HepG2 (cell line): ENCODE results near the gene CEBPZOS. TPM values are rescaled to one million over a fixed set of nuclear protein-coding genes. Genes with fewer than 3 reads are reported as not detected.

Source experiments
- ATAD3A ChIP-seq: sonication (generic); formaldehyde crosslinking; IDR thresholded peaks from 2 replicates; pipeline ENCODE4 v1.4.0; 2020; ENCODE audit warnings: missing genetic modification reagents
- FOXA3 ChIP-seq: IDR thresholded peaks from 2 replicates; pipeline ENCODE4 v1.6.1; 2016; ENCODE audit warnings: missing genetic modification reagents, missing compliant biosample characterization
- FOXK1 ChIP-seq: sonication (generic); formaldehyde crosslinking; IDR thresholded peaks from 2 replicates; pipeline ENCODE4 v1.4.0; 2020; ENCODE audit warnings: low read depth, missing genetic modification reagents, borderline replicate concordance
- IKZF4 ChIP-seq: sonication (generic); formaldehyde crosslinking; IDR thresholded peaks from 2 replicates; pipeline ENCODE4 v1.5.1; 2020; ENCODE audit warnings: borderline replicate concordance, mild to moderate bottlenecking, low read depth, missing genetic modification reagents; ENCODE audit errors: not compliant biosample characterization
- ONECUT2 ChIP-seq: sonication (generic); formaldehyde crosslinking; IDR thresholded peaks from 2 replicates; pipeline ENCODE4 v1.4.0; 2020; ENCODE audit warnings: missing genetic modification reagents
- PAWR ChIP-seq: sonication (generic); formaldehyde crosslinking; IDR thresholded peaks from 2 replicates; pipeline ENCODE4 v1.4.0; 2020; ENCODE audit warnings: missing genetic modification reagents, mild to moderate bottlenecking, borderline replicate concordance
- PCBP1 ChIP-seq: fragments of 200-400 bp; formaldehyde crosslinking; IDR thresholded peaks from 2 replicates; pipeline ENCODE4 v1.6.1; 2017; ENCODE audit warnings: mild to moderate bottlenecking, low read depth, low read length, borderline replicate concordance
- PLRG1 ChIP-seq: fragments of 450-650 bp; conservative IDR thresholded peaks from 2 replicates; pipeline ENCODE4 v1.6.1; 2016
- RARA ChIP-seq: IDR thresholded peaks from 2 replicates; pipeline ENCODE4 v1.6.1; 2016; ENCODE audit warnings: missing genetic modification reagents, missing compliant biosample characterization
- REPIN1 ChIP-seq: sonication (generic); formaldehyde crosslinking; IDR thresholded peaks from 2 replicates; pipeline ENCODE4 v1.8.0; 2022; ENCODE audit warnings: missing genetic modification reagents, low read depth, mild to moderate bottlenecking, borderline replicate concordance
- SP1 ChIP-seq, 2 experiments: fragments of 450-650 bp in 1 of 2; sonication (generic) in 1 of 2; formaldehyde crosslinking in 1 of 2; IDR thresholded peaks; 2 replicates each; pipeline versions ENCODE4 v1.4.0 to v1.6.1; 2016 to 2020; ENCODE audit warnings: missing genetic modification reagents in 1 of 2
- SP5 ChIP-seq: IDR thresholded peaks from 2 replicates; pipeline ENCODE4 v1.6.1; 2016; ENCODE audit warnings: low read depth, borderline replicate concordance
- TBX2 ChIP-seq: sonication (generic); formaldehyde crosslinking; IDR thresholded peaks from 2 replicates; pipeline ENCODE4 v1.5.0; 2020; ENCODE audit warnings: missing genetic modification reagents, mild to moderate bottlenecking, borderline replicate concordance
- TBX3 ChIP-seq: fragments of 450-650 bp; IDR thresholded peaks from 2 replicates; pipeline ENCODE4 v1.6.1; 2017; ENCODE audit warnings: antibody characterized with exemption, mild to moderate bottlenecking, inconsistent platforms, borderline replicate concordance
- ZFP37 ChIP-seq: sonication (generic); formaldehyde crosslinking; IDR thresholded peaks from 2 replicates; pipeline ENCODE4 v1.4.0; 2020; ENCODE audit warnings: missing genetic modification reagents, borderline replicate concordance
- ZKSCAN5 ChIP-seq: sonication (generic); formaldehyde crosslinking; IDR thresholded peaks from 2 replicates; pipeline ENCODE4 v1.5.1; 2020; ENCODE audit warnings: mild to moderate bottlenecking, missing genetic modification reagents
- ZNF333 ChIP-seq: sonication (generic); formaldehyde crosslinking; IDR thresholded peaks from 2 replicates; pipeline ENCODE4 v1.4.0; 2020; ENCODE audit warnings: mild to moderate bottlenecking, missing genetic modification reagents, borderline replicate concordance
- ZNF367 ChIP-seq: sonication (generic); formaldehyde crosslinking; IDR thresholded peaks from 2 replicates; pipeline ENCODE4 v1.4.0; 2020; ENCODE audit warnings: missing genetic modification reagents, borderline replicate concordance
- ZNF720 ChIP-seq: sonication (generic); formaldehyde crosslinking; IDR thresholded peaks from 2 replicates; pipeline ENCODE4 v1.4.0; 2020; ENCODE audit warnings: missing genetic modification reagents
- ZNF746 ChIP-seq: sonication (generic); formaldehyde crosslinking; IDR thresholded peaks from 2 replicates; pipeline ENCODE4 v1.8.0; 2022; ENCODE audit warnings: mild to moderate bottlenecking, missing genetic modification reagents
- polyA plus RNA-seq, 8 experiments: library from polyadenylated mRNA; depleted of rRNA in 3 of 8; stranded (reverse) in 7 of 8; unstranded in 1 of 8; fragments of >200 nt; fragmentation: Illumina TruSeq in 4 of 8; extraction: Trizol in 4 of 8; gene quantifications; 2 replicates each; pipeline versions ENCODE4 v1.2.1 to v1.2.3, GENCODE V29; 2011 to 2016; ENCODE audit warnings: low read depth in 4 of 8, missing spikeins in 1 of 8, mixed read lengths in 1 of 8; ENCODE audit not compliant: insufficient read depth in 1 of 8
- total RNA-seq, 5 experiments: library from RNA; depleted of rRNA; stranded (reverse); fragments of >200 nt; fragmentation: Illumina TruSeq; extraction: Trizol; gene quantifications; 2 replicates each; pipeline ENCODE4 v1.2.3, GENCODE V29; 2016; ENCODE audit warnings: low read depth in 1 of 5
- TF ChIP-seq, protein P1 (sequence below): sonication (generic); formaldehyde crosslinking; IDR thresholded peaks from 2 replicates; pipeline ENCODE4 v1.5.1; 2020; ENCODE audit warnings: mild to moderate bottlenecking, missing genetic modification reagents, moderate library complexity
- TF ChIP-seq, protein P2 (sequence below): sonication (generic); formaldehyde crosslinking; IDR thresholded peaks from 2 replicates; pipeline ENCODE4 v1.8.0; 2022; ENCODE audit warnings: mild to moderate bottlenecking, missing genetic modification reagents
- TF ChIP-seq, protein P3 (sequence below): sonication (generic); formaldehyde crosslinking; IDR thresholded peaks from 2 replicates; pipeline ENCODE4 v1.4.0; 2020; ENCODE audit warnings: mild to moderate bottlenecking, low read depth, missing genetic modification reagents
- TF ChIP-seq, protein P4 (sequence below), 2 experiments: sonication (generic) in 1 of 2; formaldehyde crosslinking in 1 of 2; IDR thresholded peaks; 2 replicates each; pipeline versions ENCODE4 v1.4.0 to v1.6.1; 2018 to 2020; ENCODE audit warnings: missing genetic modification reagents in 2 of 2, borderline replicate concordance in 1 of 2, low read depth in 1 of 2, mild to moderate bottlenecking in 1 of 2, missing biosample characterization in 1 of 2

Gene CEBPZOS
- total and polyA plus RNA-seq, 2 of the 13 experiments (the other 11 are each of a cell fraction or from before 2014, with no cell fraction given) = 18.6 to 44.7 TPM

DNA sequence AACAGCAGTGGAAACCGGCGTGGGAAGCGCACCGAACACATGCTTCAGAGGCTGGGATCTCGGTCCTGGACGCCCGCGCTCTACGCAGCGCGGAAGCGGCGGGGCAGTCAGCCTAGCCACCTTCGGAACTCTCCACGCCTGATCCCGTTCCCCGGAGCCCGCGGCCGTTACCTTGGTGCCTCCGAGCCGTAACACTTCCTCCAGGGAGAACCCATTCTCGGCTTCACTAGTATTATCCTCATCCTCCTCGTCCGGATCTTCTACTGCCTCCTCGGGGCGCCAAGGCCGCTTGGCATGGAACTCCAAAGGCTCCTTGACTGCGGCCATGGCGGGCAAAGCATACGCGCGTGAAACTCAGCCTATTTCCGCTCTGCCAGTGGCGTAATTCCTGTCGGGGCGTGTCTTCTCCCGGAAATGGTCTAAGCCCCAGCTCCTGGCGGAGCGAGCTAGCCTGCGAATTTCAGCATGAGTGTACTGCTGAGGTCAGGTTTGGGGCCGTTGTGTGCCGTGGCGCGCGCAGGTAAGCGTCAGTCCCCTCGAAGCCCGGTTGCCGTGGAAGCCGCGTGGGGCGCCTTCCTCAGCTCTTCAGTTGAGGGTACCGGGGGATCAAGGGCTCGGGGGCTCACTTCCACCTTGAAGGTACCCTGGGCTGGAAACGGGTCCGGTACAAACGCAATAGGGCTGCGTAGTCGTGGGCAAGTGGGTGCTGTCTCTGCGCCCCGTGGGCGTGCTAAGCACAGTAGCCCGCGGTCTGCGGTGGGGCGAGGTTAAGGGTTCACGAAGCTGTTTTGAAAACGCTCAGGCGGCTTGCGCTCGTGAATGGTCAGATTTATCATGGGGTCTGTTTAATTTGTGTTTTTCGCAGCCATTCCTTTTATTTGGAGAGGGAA is 35.2 kb downstream of the CEBPZOS start, which contains the start of the genes CEBPZ and NDUFAF7 (continued):
- TF ChIP-seq TBX2 (CRISPR knock-in tag) (peak; percentile 71), ZNF333 (CRISPR knock-in tag) (peak; percentile 96), FOXK1 (CRISPR knock-in tag) (peak; percentile 68; the same call in 1 of the 2 replicates), ONECUT2 (CRISPR knock-in tag) (no peak; the same call in 1 of the 2 replicates), PAWR (CRISPR knock-in tag) (no peak), ZFP37 (CRISPR knock-in tag) (no peak), ATAD3A (CRISPR knock-in tag) (no peak), PLRG1 (no peak), ZNF367 (CRISPR knock-in tag) (no peak), ZNF746 (CRISPR knock-in tag) (peak; percentile 91), PCBP1 (peak; percentile 65; the same call in 1 of the 2 replicates), TBX3 (peak; percentile 42; the same call in 1 of the 2 replicates), SP5 (CRISPR knock-in tag) (no peak), ZNF720 (CRISPR knock-in tag) (no peak), SP1 (IDR thresholded peaks at IDR 0.05) (no peak), SP1 (CRISPR knock-in tag; IDR thresholded peaks at IDR 0.05) (peak; percentile 83), FOXA3 (CRISPR knock-in tag) (peak; percentile 62), REPIN1 (CRISPR knock-in tag) (peak; percentile 98), IKZF4 (CRISPR knock-in tag) (no peak), RARA (CRISPR knock-in tag) (peak; percentile 64), ZKSCAN5 (peak; percentile 26; the same call in 1 of the 2 replicates)
- TF ChIP-seq, protein P1, sequence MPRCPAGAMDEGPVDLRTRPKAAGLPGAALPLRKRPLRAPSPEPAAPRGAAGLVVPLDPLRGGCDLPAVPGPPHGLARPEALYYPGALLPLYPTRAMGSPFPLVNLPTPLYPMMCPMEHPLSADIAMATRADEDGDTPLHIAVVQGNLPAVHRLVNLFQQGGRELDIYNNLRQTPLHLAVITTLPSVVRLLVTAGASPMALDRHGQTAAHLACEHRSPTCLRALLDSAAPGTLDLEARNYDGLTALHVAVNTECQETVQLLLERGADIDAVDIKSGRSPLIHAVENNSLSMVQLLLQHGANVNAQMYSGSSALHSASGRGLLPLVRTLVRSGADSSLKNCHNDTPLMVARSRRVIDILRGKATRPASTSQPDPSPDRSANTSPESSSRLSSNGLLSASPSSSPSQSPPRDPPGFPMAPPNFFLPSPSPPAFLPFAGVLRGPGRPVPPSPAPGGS (CRISPR knock-in tag) = peak; percentile 68
- TF ChIP-seq, protein P2, sequence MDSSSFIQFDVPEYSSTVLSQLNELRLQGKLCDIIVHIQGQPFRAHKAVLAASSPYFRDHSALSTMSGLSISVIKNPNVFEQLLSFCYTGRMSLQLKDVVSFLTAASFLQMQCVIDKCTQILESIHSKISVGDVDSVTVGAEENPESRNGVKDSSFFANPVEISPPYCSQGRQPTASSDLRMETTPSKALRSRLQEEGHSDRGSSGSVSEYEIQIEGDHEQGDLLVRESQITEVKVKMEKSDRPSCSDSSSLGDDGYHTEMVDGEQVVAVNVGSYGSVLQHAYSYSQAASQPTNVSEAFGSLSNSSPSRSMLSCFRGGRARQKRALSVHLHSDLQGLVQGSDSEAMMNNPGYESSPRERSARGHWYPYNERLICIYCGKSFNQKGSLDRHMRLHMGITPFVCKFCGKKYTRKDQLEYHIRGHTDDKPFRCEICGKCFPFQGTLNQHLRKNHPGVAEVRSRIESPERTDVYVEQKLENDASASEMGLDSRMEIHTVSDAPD (CRISPR knock-in tag) = peak; percentile 76; the same call in 1 of the 2 replicates
- TF ChIP-seq, protein P3, sequence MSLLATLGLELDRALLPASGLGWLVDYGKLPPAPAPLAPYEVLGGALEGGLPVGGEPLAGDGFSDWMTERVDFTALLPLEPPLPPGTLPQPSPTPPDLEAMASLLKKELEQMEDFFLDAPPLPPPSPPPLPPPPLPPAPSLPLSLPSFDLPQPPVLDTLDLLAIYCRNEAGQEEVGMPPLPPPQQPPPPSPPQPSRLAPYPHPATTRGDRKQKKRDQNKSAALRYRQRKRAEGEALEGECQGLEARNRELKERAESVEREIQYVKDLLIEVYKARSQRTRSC (CRISPR knock-in tag) = no peak
- TF ChIP-seq, protein P4, sequence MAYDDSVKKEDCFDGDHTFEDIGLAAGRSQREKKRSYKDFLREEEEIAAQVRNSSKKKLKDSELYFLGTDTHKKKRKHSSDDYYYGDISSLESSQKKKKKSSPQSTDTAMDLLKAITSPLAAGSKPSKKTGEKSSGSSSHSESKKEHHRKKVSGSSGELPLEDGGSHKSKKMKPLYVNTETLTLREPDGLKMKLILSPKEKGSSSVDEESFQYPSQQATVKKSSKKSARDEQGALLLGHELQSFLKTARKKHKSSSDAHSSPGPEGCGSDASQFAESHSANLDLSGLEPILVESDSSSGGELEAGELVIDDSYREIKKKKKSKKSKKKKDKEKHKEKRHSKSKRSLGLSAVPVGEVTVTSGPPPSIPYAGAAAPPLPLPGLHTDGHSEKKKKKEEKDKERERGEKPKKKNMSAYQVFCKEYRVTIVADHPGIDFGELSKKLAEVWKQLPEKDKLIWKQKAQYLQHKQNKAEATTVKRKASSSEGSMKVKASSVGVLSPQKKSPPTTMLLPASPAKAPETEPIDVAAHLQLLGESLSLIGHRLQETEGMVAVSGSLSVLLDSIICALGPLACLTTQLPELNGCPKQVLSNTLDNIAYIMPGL (CRISPR knock-in tag; IDR thresholded peaks at IDR 0.05; ENCODE audit: borderline replicate concordance in 1 of 2, low read depth in 1 of 2) = peak; percentile 85 to 91; a peak in 3 of 4 replicates
